Psoas muscle (tissue), 8 donors: ENCODE data around the gene ERC2. TPM values are rescaled to one million over a fixed set of nuclear protein-coding genes. Genes with fewer than 3 reads are reported as not detected.

ENCODE experiments used
- ATAC-seq, 4 donors: fragments of 200-7000 bp; cut with Tn5 transposase; one replicate each; pipeline ENCODE4 v1.9.1; 2020; ENCODE audit warnings: moderate library complexity in 3 of 4, mild to moderate bottlenecking in 2 of 4
- DNase-seq, 2 donors: peaks; one replicate each; pipeline ENCODE4 v3.0.0-alpha.2; 2020
- H3K27ac ChIP-seq: fragments of 200-600 bp; one replicate; pipeline ENCODE4 v1.8.0; 2022
- H3K27me3 ChIP-seq, 3 donors: fragments of 200-600 bp in 1 of 3; one replicate each; pipeline versions ENCODE4 v1.6.1 to v1.8.0; 2013 to 2022; ENCODE audit warnings: low read length in 2 of 3, mild to moderate bottlenecking in 2 of 3, moderate library complexity in 1 of 3; ENCODE audit not compliant: insufficient read depth in 3 of 3
- H3K36me3 ChIP-seq, 2 donors: fragments of 200-600 bp in 1 of 2; one replicate each; pipeline versions ENCODE4 v1.6.1 to v1.8.0; 2013 to 2022; ENCODE audit warnings: low read depth in 1 of 2, mild to moderate bottlenecking in 1 of 2, moderate library complexity in 1 of 2; ENCODE audit not compliant: insufficient read depth in 1 of 2
- H3K4me1 ChIP-seq: fragments of 200-600 bp; one replicate; pipeline ENCODE4 v1.8.0; 2022
- H3K4me3 ChIP-seq: fragments of 200-600 bp; one replicate; pipeline ENCODE4 v1.8.0; 2022; ENCODE audit warnings: mild to moderate bottlenecking
- H3K9me3 ChIP-seq: fragments of 200-600 bp; one replicate; pipeline ENCODE4 v1.8.0; 2022
- CTCF ChIP-seq: fragments of 200-600 bp; IDR thresholded peaks from one replicate; pipeline ENCODE4 v1.8.0; 2022; ENCODE audit warnings: antibody characterized with exemption
- WGBS, 3 donors: extraction: QIAGEN DNeasy Blood & Tissue Kit; methylation state at CpG; one replicate each; pipeline versions ENCODE4 v1.1.6 to v1.1.7; 2013; 5-methylcytosine and 5-hydroxymethylcytosine counted together
- intact Hi-C, 2 donors: fragments of 100-400 bp; cut with DNase I; formaldehyde crosslinking; loops; one replicate each; pipeline versions ENCODE4 v1.11.0 to v1.14.2; 2022
- polyA plus RNA-seq, 3 donors: library from polyadenylated mRNA; stranded (reverse); fragments of 200-250 nt; gene quantifications; one replicate each; pipeline ENCODE4 v1.2.3, GENCODE V29; 2013
- total RNA-seq, 4 donors: library from RNA; stranded (reverse); fragmentation: NEBNext Ultra II Directional in 2 of 4; extraction: Animal tissue kit (Norgen Biotek cat#: 25700) in 2 of 4; gene quantifications; one replicate each; pipeline versions ENCODE4 v1.2.1 to v1.2.4, GENCODE V29; 2021 to 2023
- donor health status: healthy with polysubstance abuse.
- donor health status: DM: no; HTN: no; CAD: no; lungs with moderate emphysema.
- donor health status: Bipolar disorder and iron deficiency.
- donor health status: healthy.
- donor health status: DM: yes; HTN: yes; CAD: no.
- donor health status: DM: no; HTN: no; CAD: no.
- donor health status: DM: no; HTN: no; CAD: no.
- donor health status: DM: yes; HTN: yes; CAD: no.

ERC2 gene
- total and polyA plus RNA-seq, 7 donors = 0.04 to 0.15 TPM; not detected in 5

- ATAC-seq (no peak), DNase-seq (no peak)
- no peak for TF ChIP-seq CTCF
- Histone ChIP-seq H3K27ac (no peak overlapping the region), H3K4me1 (no peaks in the 10 kb centered on the region), H3K9me3 (no peaks in the 10 kb centered on the region), H3K27me3 (no peaks in the 10 kb centered on the region), H3K4me3 (no peak overlapping the region), H3K36me3 (no peaks in the 10 kb centered on the region)
- intact Hi-C loops = no loop called here
- 54 to 73% (median 60%) methylated on average over 3 of the region's 3 CpGs for WGBS, 3 donors
These were observed 465.1 kb downstream of the ERC2 start for GRCh38 chr3:56003129-56003528.

- TF ChIP-seq CTCF = no peak
These were observed 466.3 kb downstream of the ERC2 start for GRCh38 chr3:56001991-56002390.

GRCh38 chr3:56001537-56001936 lies 466.7 kb downstream of the ERC2 start:
- intact Hi-C loops = no loop called here
- no peaks in the 10 kb centered on the region for H3K36me3 ChIP-seq
- 60 to 69% (median 65%) methylated on average over 4 of the region's 4 CpGs for WGBS, 3 donors
- H3K9me3 ChIP-seq = no peaks in the 10 kb centered on the region
- no peak overlapping the region for H3K27ac ChIP-seq
- ATAC-seq = no peak
- TF ChIP-seq CTCF = no peak
- H3K4me1 ChIP-seq = no peaks in the 10 kb centered on the region
- no peak overlapping the region for H3K4me3 ChIP-seq
- no peak for DNase-seq
- no peaks in the 10 kb centered on the region for H3K27me3 ChIP-seq

More at GRCh38 chr3:56001991-56002390, 466.3 kb downstream of the ERC2 start:
- no peaks in the 10 kb centered on the region for H3K36me3 ChIP-seq
- H3K4me3 ChIP-seq = no peak overlapping the region
- H3K4me1 ChIP-seq = no peaks in the 10 kb centered on the region
- no peak overlapping the region for H3K27ac ChIP-seq
- ATAC-seq (no peak), DNase-seq (no peak)
- no peaks in the 10 kb centered on the region for H3K9me3 ChIP-seq
- no peaks in the 10 kb centered on the region for H3K27me3 ChIP-seq
- intact Hi-C loops = no loop called here

GRCh38 chr3:55989366-55989765 lies 478.9 kb downstream of the ERC2 start:
- no peak for DNase-seq
- Histone ChIP-seq H3K27me3 (peaks cover 0 to 2% (median 0%) of the 10 kb centered on the region in 3 donors), H3K4me1 (no peaks in the 10 kb centered on the region), H3K27ac (no peak overlapping the region), H3K4me3 (no peak overlapping the region), H3K9me3 (no peaks in the 10 kb centered on the region), H3K36me3 (no peaks in the 10 kb centered on the region)
- intact Hi-C loops = no loop called here
- no peak for TF ChIP-seq CTCF
- 66 to 94% (median 93%) methylated on average over 2 of the region's 2 CpGs for WGBS, 3 donors
- ATAC-seq = no peak

- WGBS, 3 donors = 36 to 51% (median 44%) methylated on average over 3 of the region's 3 CpGs
- H3K9me3 ChIP-seq = no peaks in the 10 kb centered on the region
- no peaks in the 10 kb centered on the region for H3K4me1 ChIP-seq
- no peak overlapping the region for H3K27ac ChIP-seq
- H3K4me3 ChIP-seq = no peak overlapping the region
- TF ChIP-seq CTCF = no peak
- intact Hi-C loops = no loop called here
- H3K27me3 ChIP-seq = peaks cover 0 to 2% (median 0%) of the 10 kb centered on the region in 3 donors
- H3K36me3 ChIP-seq = no peaks in the 10 kb centered on the region
- ATAC-seq (no peak), DNase-seq (no peak)
These were observed 479.4 kb downstream of the ERC2 start for GRCh38 chr3:55988905-55989304.
